SU-DHL-6 (cell line): Measurements from ENCODE around the gene POLG.

ENCODE experiments used
- H2AFZ ChIP-seq: fragments of 200-600 bp; sonication (generic); 2 replicates; pipeline ENCODE4 v1.6.1; 2014; ENCODE audit warnings: low read depth, mild to moderate bottlenecking, moderate library complexity, mixed read lengths, antibody characterized with exemption, low read length; ENCODE audit not compliant: severe bottlenecking
- H3F3A ChIP-seq: fragments of 200-600 bp; shearing (Covaris generic); 2 replicates; pipeline ENCODE4 v1.6.0; 2016; ENCODE audit warnings: antibody characterized with exemption, mild to moderate bottlenecking; ENCODE audit not compliant: insufficient read depth
- H3K27ac ChIP-seq: fragments of 200-600 bp; sonication (generic); 2 replicates; pipeline ENCODE4 v1.5.1; 2016; ENCODE audit warnings: low read depth, mild to moderate bottlenecking, low read length, moderate library complexity, mixed read lengths
- H3K27me3 ChIP-seq: fragments of 200-600 bp; sonication (generic), shearing (Covaris generic); 2 replicates; pipeline ENCODE4 v1.6.0; 2014; ENCODE audit warnings: mild to moderate bottlenecking, low read length
- H3K36me3 ChIP-seq: fragments of 200-600 bp; sonication (generic); 2 replicates; pipeline ENCODE4 v1.6.1; 2014; ENCODE audit warnings: mild to moderate bottlenecking, low read length, mixed read lengths
- H3K4me2 ChIP-seq: fragments of 300-600, 200-600 bp; shearing (Covaris generic), sonication (generic); 2 replicates; pipeline ENCODE4 v1.6.0; 2014; ENCODE audit warnings: low read length, low read depth, mild to moderate bottlenecking; ENCODE audit not compliant: poor library complexity, severe bottlenecking
- H3K4me3 ChIP-seq: fragments of 200-600 bp; sonication (generic); 2 replicates; pipeline ENCODE4 v1.5.1; 2014; ENCODE audit warnings: antibody characterized with exemption, low read length, mild to moderate bottlenecking, mixed read lengths; ENCODE audit not compliant: insufficient read depth, poor library complexity, severe bottlenecking
- H3K79me2 ChIP-seq: fragments of 200-600 bp; sonication (generic); 2 replicates; pipeline ENCODE4 v1.6.1; 2014; ENCODE audit warnings: mild to moderate bottlenecking, low read length, moderate library complexity; ENCODE audit not compliant: insufficient read depth
- H3K9ac ChIP-seq: fragments of 200-600 bp; sonication (generic); 2 replicates; pipeline ENCODE4 v1.7.0; 2014; ENCODE audit warnings: mild to moderate bottlenecking, low read length
- H3K9me2 ChIP-seq: fragments of 200-600 bp; sonication (generic); replicated peaks from 2 replicates; pipeline ENCODE4 v1.6.1; 2014; ENCODE audit warnings: low read length; ENCODE audit not compliant: insufficient read depth
- H3K9me3 ChIP-seq: fragments of 200-600 bp; sonication (generic); 2 replicates; pipeline ENCODE4 v1.6.1; 2014; ENCODE audit warnings: low read length, mixed read lengths; ENCODE audit not compliant: insufficient read depth
- H4K20me1 ChIP-seq: fragments of 200-600 bp; sonication (generic); 2 replicates; pipeline ENCODE4 v1.6.1; 2014; ENCODE audit warnings: low read depth, mild to moderate bottlenecking, antibody characterized with exemption, low read length, moderate library complexity, mixed read lengths
- CTCF ChIP-seq: fragments of 200-600 bp; sonication (generic); IDR thresholded peaks from one replicate; pipeline ENCODE4 v1.5.1; 2017; ENCODE audit warnings: antibody characterized with exemption, mild to moderate bottlenecking, low read length, moderate library complexity; ENCODE audit not compliant: insufficient read depth, poor library complexity, severe bottlenecking
- EZH2phosphoT487 ChIP-seq: fragments of 200-600 bp; sonication (generic), shearing (Covaris generic); conservative IDR thresholded peaks from 2 replicates; pipeline ENCODE4 v1.6.1; 2018; ENCODE audit warnings: mild to moderate bottlenecking, antibody characterized with exemption, low read length, moderate library complexity, mixed read lengths

POLG gene

GRCh38 chr15:89361451-89362202 is 27.0 kb upstream of the POLG start:
- Histone ChIP-seq H3K79me2 (no peaks in the 10 kb centered on the region), H3K4me3 (no peak overlapping the region), H3K9me2 (no peaks in the 10 kb centered on the region), H3K9me3 (no peaks in the 10 kb centered on the region), H3K27me3 (no peaks in the 10 kb centered on the region), H3K36me3 (no peaks in the 10 kb centered on the region), H3K4me2 (no peak overlapping the region), H2AFZ (no peak overlapping the region), H3K27ac (no peak overlapping the region), H3F3A (no peaks in the 10 kb centered on the region), H4K20me1 (no peaks in the 10 kb centered on the region), H3K9ac (no peak overlapping the region)
- no peak for TF ChIP-seq EZH2phosphoT487
- TF ChIP-seq CTCF, result no peak

GRCh38 chr15:89360294-89360971 is 25.8 kb upstream of the POLG start:
- TF ChIP-seq CTCF (no peak), EZH2phosphoT487 (no peak)

GRCh38 chr15:89359471-89360293 is 25.1 kb upstream of the POLG start:
- Histone ChIP-seq H3K9me3 (no peaks in the 10 kb centered on the region), H3K27ac (no peak overlapping the region), H3K36me3 (no peaks in the 10 kb centered on the region), H2AFZ (no peak overlapping the region), H3K4me2 (peak overlapping the region; percentile 58), H3K27me3 (no peaks in the 10 kb centered on the region), H3K9ac (no peak overlapping the region), H3K79me2 (no peaks in the 10 kb centered on the region), H4K20me1 (no peaks in the 10 kb centered on the region), H3F3A (no peaks in the 10 kb centered on the region), H3K9me2 (no peaks in the 10 kb centered on the region), H3K4me3 (no peak overlapping the region)
- TF ChIP-seq CTCF (no peak), EZH2phosphoT487 (no peak)

More at GRCh38 chr15:89360294-89360971, 25.8 kb upstream of the POLG start:
- no peak overlapping the region for H3K4me2 ChIP-seq
- H2AFZ ChIP-seq, result no peak overlapping the region
- H3K27ac ChIP-seq, result no peak overlapping the region
- no peaks in the 10 kb centered on the region for H4K20me1 ChIP-seq
- H3K9ac ChIP-seq, result no peak overlapping the region
- H3K79me2 ChIP-seq, result no peaks in the 10 kb centered on the region
- H3K4me3 ChIP-seq, result no peak overlapping the region
- no peaks in the 10 kb centered on the region for H3K36me3 ChIP-seq
- H3K27me3 ChIP-seq, result no peaks in the 10 kb centered on the region
- H3K9me3 ChIP-seq, result no peaks in the 10 kb centered on the region
- H3F3A ChIP-seq, result no peaks in the 10 kb centered on the region
- no peaks in the 10 kb centered on the region for H3K9me2 ChIP-seq
